ENCODE measurements around the gene IL17D. TPM values are rescaled to one million over a fixed set of nuclear protein-coding genes. Genes with fewer than 3 reads are reported as not detected.

Gene IL17D
- total RNA-seq, 2 experiments from 2014 or later = 0.47 TPM; not detected in 1

- Mint-ChIP-seq H3K4me3 (no peak overlapping the region), H3K27ac (no peak overlapping the region), H3K27me3 (no peaks in the 10 kb centered on the region), H3K36me3 (ENCODE audit: low read depth) (peaks cover 19% of the 10 kb centered on the region), H3K4me1 (ENCODE audit: low read depth) (no peaks in the 10 kb centered on the region), H3K9me3 (no peaks in the 10 kb centered on the region)
- Histone ChIP-seq H3K27ac (ENCODE audit: low read depth in 1 of 2, low read length in 2 of 2) (no peak overlapping the region), H3K9me3 (ENCODE audit: control insufficient read depth in 1 of 2, insufficient read depth in 1 of 2, low read length in 2 of 2) (no peaks in the 10 kb centered on the region), H3K27me3 (ENCODE audit: control insufficient read depth in 1 of 2, insufficient read depth in 2 of 2, low read length in 2 of 2) (no peaks in the 10 kb centered on the region), H3K4me3 (ENCODE audit: low read length) (no peak overlapping the region), H3K36me3 (ENCODE audit: insufficient read depth, low read length) (no peaks in the 10 kb centered on the region), H3K4me1 (ENCODE audit: insufficient read depth, low read length) (no peaks in the 10 kb centered on the region)
- ChIA-PET CTCF (no interaction called here), POLR2A (no interaction called here)
- no peak for DNase-seq
- intact Hi-C loops (cut with DNase I, micrococcal nuclease) = no loop called here
- ATAC-seq (ENCODE audit: poor library complexity) = no peak
- no peak for TF ChIP-seq CTCF (IDR thresholded peaks at IDR 0.05)
These were observed 19.5 kb upstream of the IL17D start for GRCh38 chr13:20684041-20684440.

GRCh38 chr13:20684546-20684945, 19.0 kb upstream of the IL17D start:
- H3K27me3 Mint-ChIP-seq = no peaks in the 10 kb centered on the region
- ATAC-seq (ENCODE audit: poor library complexity) (no peak), DNase-seq (no peak)
- no peak overlapping the region for H3K4me3 Mint-ChIP-seq
- Histone ChIP-seq H3K27me3 (ENCODE audit: control insufficient read depth in 1 of 2, insufficient read depth in 2 of 2, low read length in 2 of 2) (no peaks in the 10 kb centered on the region), H3K9me3 (ENCODE audit: control insufficient read depth in 1 of 2, insufficient read depth in 1 of 2, low read length in 2 of 2) (no peaks in the 10 kb centered on the region), H3K36me3 (ENCODE audit: insufficient read depth, low read length) (no peaks in the 10 kb centered on the region), H3K4me3 (ENCODE audit: low read length) (no peak overlapping the region), H3K27ac (ENCODE audit: low read depth in 1 of 2, low read length in 2 of 2) (no peak overlapping the region), H3K4me1 (ENCODE audit: insufficient read depth, low read length) (no peaks in the 10 kb centered on the region)
- H3K36me3 Mint-ChIP-seq (ENCODE audit: low read depth) = peaks cover 19% of the 10 kb centered on the region
- no peaks in the 10 kb centered on the region for H3K9me3 Mint-ChIP-seq
- ChIA-PET POLR2A (no interaction called here), CTCF (no interaction called here)
- no peak overlapping the region for H3K27ac Mint-ChIP-seq
- H3K4me1 Mint-ChIP-seq (ENCODE audit: low read depth) = no peaks in the 10 kb centered on the region
- no peak for TF ChIP-seq CTCF (IDR thresholded peaks at IDR 0.05)
- intact Hi-C loops (cut with DNase I, micrococcal nuclease) = no loop called here

- Mint-ChIP-seq H3K9me3 (no peaks in the 10 kb centered on the region), H3K4me3 (no peak overlapping the region), H3K4me1 (ENCODE audit: low read depth) (no peaks in the 10 kb centered on the region), H3K27ac (no peak overlapping the region), H3K27me3 (no peaks in the 10 kb centered on the region), H3K36me3 (ENCODE audit: low read depth) (peaks cover 16% of the 10 kb centered on the region)
- ChIA-PET CTCF (no interaction called here), POLR2A (no interaction called here)
- no peaks in the 10 kb centered on the region for H3K4me1 ChIP-seq (ENCODE audit: insufficient read depth, low read length)
- H3K9me3 ChIP-seq (ENCODE audit: control insufficient read depth in 1 of 2, insufficient read depth in 1 of 2, low read length in 2 of 2) = no peaks in the 10 kb centered on the region
- no peaks in the 10 kb centered on the region for H3K36me3 ChIP-seq (ENCODE audit: insufficient read depth, low read length)
- no peak overlapping the region for H3K4me3 ChIP-seq (ENCODE audit: low read length)
- no peak for TF ChIP-seq CTCF (IDR thresholded peaks at IDR 0.05)
- DNase-seq (no peak), ATAC-seq (ENCODE audit: poor library complexity) (no peak)
- no peak overlapping the region for H3K27ac ChIP-seq (ENCODE audit: low read depth in 1 of 2, low read length in 2 of 2)
- no peaks in the 10 kb centered on the region for H3K27me3 ChIP-seq (ENCODE audit: control insufficient read depth in 1 of 2, insufficient read depth in 2 of 2, low read length in 2 of 2)
- intact Hi-C loops (cut with DNase I, micrococcal nuclease) = no loop called here
These were observed 18.4 kb upstream of the IL17D start for GRCh38 chr13:20685092-20685491.

Data from CD4-positive, alpha-beta T cell (primary cell).